ENCODE results near the gene ARID1B.

- TF ChIP-seq CTCF (IDR thresholded peaks at IDR 0.05) = no peak
- TF ChIP-seq POLR2AphosphoS5 (IDR thresholded peaks at IDR 0.05; ENCODE audit: low read depth, low read length) = no peak
Observed at GRCh38 chr6:156911581-156911980, 134.4 kb downstream of the ARID1B start.
